Endothelial cell (in vitro differentiated cells): ENCODE results near the gene BMP7. TPM values are rescaled to one million over a fixed set of nuclear protein-coding genes. Genes with fewer than 3 reads are reported as not detected.

ENCODE experiments used
- DNase-seq: peaks from one replicate; pipeline ENCODE4 v3.0.0; 2021; ENCODE audit warnings: low spot score
- H3K27ac Mint-ChIP-seq: one replicate; pipeline ENCODE4 v1.8.0; 2021; ENCODE audit warnings: mixed read lengths, inconsistent platforms; ENCODE audit not compliant: unreplicated experiment
- H3K27me3 Mint-ChIP-seq: one replicate; pipeline ENCODE4 v1.8.0; 2021; ENCODE audit warnings: mild to moderate bottlenecking, moderate library complexity, mixed read lengths, inconsistent platforms; ENCODE audit not compliant: unreplicated experiment
- H3K36me3 Mint-ChIP-seq: one replicate; pipeline ENCODE4 v1.8.0; 2021; ENCODE audit warnings: mild to moderate bottlenecking, low read depth, mixed read lengths, inconsistent platforms; ENCODE audit not compliant: unreplicated experiment
- H3K4me1 Mint-ChIP-seq: one replicate; pipeline ENCODE4 v1.8.0; 2021; ENCODE audit warnings: mild to moderate bottlenecking, mixed read lengths, inconsistent platforms; ENCODE audit not compliant: unreplicated experiment
- H3K4me3 Mint-ChIP-seq: one replicate; pipeline ENCODE4 v1.8.0; 2021; ENCODE audit warnings: mild to moderate bottlenecking, mixed read lengths, inconsistent platforms; ENCODE audit not compliant: unreplicated experiment
- H3K9me3 Mint-ChIP-seq: one replicate; pipeline ENCODE4 v1.8.0; 2021; ENCODE audit warnings: mixed read lengths, inconsistent platforms; ENCODE audit not compliant: unreplicated experiment
- CTCF ChIP-seq: fragments of 200-600 bp; sonication (generic); IDR thresholded peaks from one replicate; pipeline ENCODE4 v1.5.0; 2021; ENCODE audit warnings: antibody characterized with exemption; ENCODE audit not compliant: unreplicated experiment
- total RNA-seq: library from RNA; stranded (reverse); fragmentation: NEBNext Ultra II Directional; extraction: Animal tissue kit (Norgen Biotek cat#: 25700); gene quantifications from one replicate; pipeline ENCODE4 v1.2.1, GENCODE V29; 2021; ENCODE audit not compliant: unreplicated experiment

The BMP7 gene
- total RNA-seq, 1 donor from 2014 or later: 0.38 TPM

GRCh38 chr20:57203986-57204385 is 62.5 kb downstream of the BMP7 start:
- no peak overlapping the region for H3K27ac Mint-ChIP-seq
- H3K4me1 Mint-ChIP-seq: no peaks in the 10 kb centered on the region
- no peak for TF ChIP-seq CTCF
- H3K27me3 Mint-ChIP-seq: peaks cover 9% of the 10 kb centered on the region
- H3K36me3 Mint-ChIP-seq: no peaks in the 10 kb centered on the region
- H3K9me3 Mint-ChIP-seq: no peaks in the 10 kb centered on the region
- no peak for DNase-seq
- H3K4me3 Mint-ChIP-seq: no peak overlapping the region

- TF ChIP-seq CTCF: no peak
- H3K27me3 Mint-ChIP-seq: peaks cover 9% of the 10 kb centered on the region
- H3K4me3 Mint-ChIP-seq: no peak overlapping the region
- H3K36me3 Mint-ChIP-seq: no peaks in the 10 kb centered on the region
- no peak for DNase-seq
- H3K27ac Mint-ChIP-seq: no peak overlapping the region
- H3K4me1 Mint-ChIP-seq: no peaks in the 10 kb centered on the region
- no peaks in the 10 kb centered on the region for H3K9me3 Mint-ChIP-seq
Measured at GRCh38 chr20:57203204-57203603, 63.2 kb downstream of the BMP7 start.

- Mint-ChIP-seq H3K27me3 (peaks cover 6% of the 10 kb centered on the region), H3K4me1 (no peaks in the 10 kb centered on the region), H3K9me3 (no peaks in the 10 kb centered on the region), H3K36me3 (no peaks in the 10 kb centered on the region), H3K27ac (no peak overlapping the region), H3K4me3 (no peak overlapping the region)
- no peak for TF ChIP-seq CTCF
- no peak for DNase-seq
Measured at GRCh38 chr20:57202309-57202708, 64.1 kb downstream of the BMP7 start.

- TF ChIP-seq CTCF: no peak
- H3K4me1 Mint-ChIP-seq: no peaks in the 10 kb centered on the region
- DNase-seq: no peak
- H3K36me3 Mint-ChIP-seq: no peaks in the 10 kb centered on the region
- H3K27me3 Mint-ChIP-seq: peaks cover 4% of the 10 kb centered on the region
- H3K4me3 Mint-ChIP-seq: no peak overlapping the region
- no peaks in the 10 kb centered on the region for H3K9me3 Mint-ChIP-seq
- no peak overlapping the region for H3K27ac Mint-ChIP-seq
Measured at GRCh38 chr20:57200882-57201695, 65.4 kb downstream of the BMP7 start.

GRCh38 chr20:57199656-57200405 is 66.6 kb downstream of the BMP7 start:
- H3K36me3 Mint-ChIP-seq: no peaks in the 10 kb centered on the region
- no peaks in the 10 kb centered on the region for H3K4me1 Mint-ChIP-seq
- H3K27ac Mint-ChIP-seq: no peak overlapping the region
- H3K27me3 Mint-ChIP-seq: peaks cover 4% of the 10 kb centered on the region
- H3K4me3 Mint-ChIP-seq: no peak overlapping the region
- no peak for DNase-seq
- TF ChIP-seq CTCF: no peak
- H3K9me3 Mint-ChIP-seq: no peaks in the 10 kb centered on the region
